Fibroblast of the aortic adventitia (primary cell): ENCODE data around the gene PRKN. TPM values are rescaled to one million over a fixed set of nuclear protein-coding genes. Genes with fewer than 3 reads are reported as not detected.

Experiments
- DNase-seq: peaks from one replicate; pipeline ENCODE4 v3.0.0-alpha.2; 2010; ENCODE audit warnings: low read depth
- H3K4me3 ChIP-seq: 2 replicates; pipeline ENCODE4 v1.5.1; 2011; ENCODE audit warnings: low read depth, mild to moderate bottlenecking, control low read depth, low read length, moderate library complexity
- CTCF ChIP-seq: IDR thresholded peaks from 2 replicates; pipeline ENCODE4 v1.5.1; 2011; ENCODE audit warnings: mild to moderate bottlenecking, low read length, control low read depth, inconsistent platforms; ENCODE audit not compliant: insufficient read depth
- total RNA-seq: library from RNA; depleted of rRNA; stranded (reverse); fragments of >200 nt; gene quantifications from 2 replicates; pipeline ENCODE4 v1.2.3, GENCODE V29; 2012; ENCODE audit warnings: low replicate concordance

Gene PRKN
- total RNA-seq, 1 donor = 2.0 TPM

GRCh38 chr6:161941565-161941964 is 786.0 kb downstream of the PRKN start:
- H3K4me3 ChIP-seq = no peak overlapping the region
- TF ChIP-seq CTCF = no peak
- DNase-seq = no peak

GRCh38 chr6:161940519-161940918 is 787.0 kb downstream of the PRKN start:
- no peak for DNase-seq
- TF ChIP-seq CTCF = no peak

GRCh38 chr6:161926324-161926723 is 801.2 kb downstream of the PRKN start:
- H3K4me3 ChIP-seq = no peak overlapping the region
- no peak for TF ChIP-seq CTCF
- no peak for DNase-seq

More at GRCh38 chr6:161940519-161940918, 787.0 kb downstream of the PRKN start:
- H3K4me3 ChIP-seq = no peak overlapping the region

- DNase-seq = no peak
Observed at GRCh38 chr6:161924516-161925116, 803.0 kb downstream of the PRKN start.

GRCh38 chr6:161922631-161923119 is 804.9 kb downstream of the PRKN start:
- no peak overlapping the region for H3K4me3 ChIP-seq
- DNase-seq = no peak
- TF ChIP-seq CTCF = no peak

More at GRCh38 chr6:161924516-161925116, 803.0 kb downstream of the PRKN start:
- TF ChIP-seq CTCF = no peak
- H3K4me3 ChIP-seq = no peak overlapping the region

GRCh38 chr6:161921602-161922395 is 805.8 kb downstream of the PRKN start:
- DNase-seq = no peak
- H3K4me3 ChIP-seq = no peak overlapping the region
- no peak for TF ChIP-seq CTCF
